Endothelial cell (in vitro differentiated cells): Measurements from ENCODE around the gene EMC10. TPM values are rescaled to one million over a fixed set of nuclear protein-coding genes. Genes with fewer than 3 reads are reported as not detected.
"Not testable (repeated sequence)": the region's sequence is repeated elsewhere in the genome, so short reads cannot be mapped to it uniquely, and the experiment has no call there.

Experiments used
- DNase-seq: peaks from one replicate; pipeline ENCODE4 v3.0.0; 2021; ENCODE audit warnings: low spot score
- H3K27ac Mint-ChIP-seq: one replicate; pipeline ENCODE4 v1.8.0; 2021; ENCODE audit warnings: mixed read lengths, inconsistent platforms; ENCODE audit not compliant: unreplicated experiment
- H3K27me3 Mint-ChIP-seq: one replicate; pipeline ENCODE4 v1.8.0; 2021; ENCODE audit warnings: mild to moderate bottlenecking, moderate library complexity, mixed read lengths, inconsistent platforms; ENCODE audit not compliant: unreplicated experiment
- H3K36me3 Mint-ChIP-seq: one replicate; pipeline ENCODE4 v1.8.0; 2021; ENCODE audit warnings: mild to moderate bottlenecking, low read depth, mixed read lengths, inconsistent platforms; ENCODE audit not compliant: unreplicated experiment
- H3K4me1 Mint-ChIP-seq: one replicate; pipeline ENCODE4 v1.8.0; 2021; ENCODE audit warnings: mild to moderate bottlenecking, mixed read lengths, inconsistent platforms; ENCODE audit not compliant: unreplicated experiment
- H3K4me3 Mint-ChIP-seq: one replicate; pipeline ENCODE4 v1.8.0; 2021; ENCODE audit warnings: mild to moderate bottlenecking, mixed read lengths, inconsistent platforms; ENCODE audit not compliant: unreplicated experiment
- H3K9me3 Mint-ChIP-seq: one replicate; pipeline ENCODE4 v1.8.0; 2021; ENCODE audit warnings: mixed read lengths, inconsistent platforms; ENCODE audit not compliant: unreplicated experiment
- total RNA-seq: library from RNA; stranded (reverse); fragmentation: NEBNext Ultra II Directional; extraction: Animal tissue kit (Norgen Biotek cat#: 25700); gene quantifications from one replicate; pipeline ENCODE4 v1.2.1, GENCODE V29; 2021; ENCODE audit not compliant: unreplicated experiment
- TF ChIP-seq, protein P1 (sequence below): fragments of 200-600 bp; sonication (generic); IDR thresholded peaks from one replicate; pipeline ENCODE4 v1.5.0; 2021; ENCODE audit warnings: antibody characterized with exemption; ENCODE audit not compliant: unreplicated experiment

Gene EMC10
- total RNA-seq, 1 donor from 2014 or later = 0.21 TPM

DNA sequence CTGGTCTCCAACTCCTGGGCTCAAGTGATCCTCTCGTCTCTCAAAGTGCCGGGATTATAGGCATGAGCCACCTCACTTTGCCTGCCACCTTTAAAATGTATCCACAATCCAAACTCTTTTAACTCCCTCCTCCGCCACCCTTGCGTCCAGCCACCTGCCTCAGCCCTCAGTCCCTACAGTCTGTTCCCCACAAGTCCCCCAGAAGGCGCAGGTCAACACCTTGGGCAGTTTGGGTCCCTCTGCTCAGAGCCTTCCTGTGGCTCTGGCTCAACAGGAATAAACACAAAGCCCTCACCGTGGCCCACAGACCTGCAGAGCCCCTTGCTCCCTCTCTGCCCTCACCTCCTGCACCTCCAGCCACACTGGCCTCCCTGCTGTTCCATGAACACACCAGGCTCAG is 7.5 kb upstream of the EMC10 start:
- H3K9me3 Mint-ChIP-seq = peaks cover 33% of the 10 kb centered on the region
- TF ChIP-seq, protein P1, sequence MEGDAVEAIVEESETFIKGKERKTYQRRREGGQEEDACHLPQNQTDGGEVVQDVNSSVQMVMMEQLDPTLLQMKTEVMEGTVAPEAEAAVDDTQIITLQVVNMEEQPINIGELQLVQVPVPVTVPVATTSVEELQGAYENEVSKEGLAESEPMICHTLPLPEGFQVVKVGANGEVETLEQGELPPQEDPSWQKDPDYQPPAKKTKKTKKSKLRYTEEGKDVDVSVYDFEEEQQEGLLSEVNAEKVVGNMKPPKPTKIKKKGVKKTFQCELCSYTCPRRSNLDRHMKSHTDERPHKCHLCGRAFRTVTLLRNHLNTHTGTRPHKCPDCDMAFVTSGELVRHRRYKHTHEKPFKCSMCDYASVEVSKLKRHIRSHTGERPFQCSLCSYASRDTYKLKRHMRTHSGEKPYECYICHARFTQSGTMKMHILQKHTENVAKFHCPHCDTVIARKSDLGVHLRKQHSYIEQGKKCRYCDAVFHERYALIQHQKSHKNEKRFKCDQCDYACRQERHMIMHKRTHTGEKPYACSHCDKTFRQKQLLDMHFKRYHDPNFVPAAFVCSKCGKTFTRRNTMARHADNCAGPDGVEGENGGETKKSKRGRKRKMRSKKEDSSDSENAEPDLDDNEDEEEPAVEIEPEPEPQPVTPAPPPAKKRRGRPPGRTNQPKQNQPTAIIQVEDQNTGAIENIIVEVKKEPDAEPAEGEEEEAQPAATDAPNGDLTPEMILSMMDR = no peak
- H3K4me1 Mint-ChIP-seq = no peaks in the 10 kb centered on the region
- peaks cover 9% of the 10 kb centered on the region for H3K36me3 Mint-ChIP-seq
- H3K4me3 Mint-ChIP-seq = no peak overlapping the region
- peaks cover 9% of the 10 kb centered on the region for H3K27me3 Mint-ChIP-seq
- no peak for DNase-seq
- H3K27ac Mint-ChIP-seq = no peak overlapping the region

- not testable (repeated sequence) for H3K4me3 Mint-ChIP-seq, H3K4me1 Mint-ChIP-seq, DNase-seq, H3K27ac Mint-ChIP-seq
- H3K9me3 Mint-ChIP-seq = peaks cover 44% of the 10 kb centered on the region
- peaks cover 27% of the 10 kb centered on the region for H3K36me3 Mint-ChIP-seq
- peaks cover 18% of the 10 kb centered on the region for H3K27me3 Mint-ChIP-seq
Observed at GRCh38 chr19:50473336-50473735, 3.0 kb upstream of the EMC10 start.

GRCh38 chr19:50475101-50475568 is 1.2 kb upstream of the EMC10 start:
- peaks cover 14% of the 10 kb centered on the region for H3K27me3 Mint-ChIP-seq
- peaks cover 34% of the 10 kb centered on the region for H3K9me3 Mint-ChIP-seq
- peaks cover 23% of the 10 kb centered on the region for H3K36me3 Mint-ChIP-seq
- peak overlapping the region; percentile 45 for H3K4me3 Mint-ChIP-seq
- no peak for DNase-seq
- no peaks in the 10 kb centered on the region for H3K4me1 Mint-ChIP-seq
- TF ChIP-seq, protein P1 = no peak
- no peak overlapping the region for H3K27ac Mint-ChIP-seq

DNA sequence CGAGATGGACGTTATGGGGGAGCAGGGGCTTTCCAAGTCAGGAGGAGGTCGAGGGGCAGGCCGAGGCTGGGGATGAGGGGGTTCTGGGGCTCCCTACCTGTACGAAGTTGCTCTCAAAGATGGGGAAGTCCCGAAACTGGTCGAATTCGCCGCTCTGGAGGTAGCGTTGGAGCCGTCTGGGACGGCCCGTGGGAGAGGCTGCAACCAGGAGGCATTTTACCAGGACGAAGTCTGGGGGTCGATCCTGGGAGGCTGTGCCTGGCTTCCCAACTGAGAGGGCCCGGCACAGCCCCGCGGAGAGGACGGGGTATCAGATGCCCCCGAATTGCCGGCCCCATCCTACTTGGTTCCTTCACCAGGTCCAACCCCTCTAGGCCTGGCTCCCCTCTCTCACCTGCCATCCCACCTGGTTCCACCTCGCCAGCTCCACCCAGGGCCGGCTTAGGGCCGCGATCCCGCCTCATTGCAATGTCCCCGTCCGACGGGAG is 527 bp upstream of the EMC10 start:
- TF ChIP-seq, protein P1 = no peak
- Mint-ChIP-seq H3K27me3 (peaks cover 15% of the 10 kb centered on the region), H3K9me3 (peaks cover 35% of the 10 kb centered on the region), H3K27ac (no peak overlapping the region), H3K36me3 (peaks cover 23% of the 10 kb centered on the region), H3K4me3 (peak overlapping the region; percentile 45), H3K4me1 (no peaks in the 10 kb centered on the region)
- no peak for DNase-seq

- Mint-ChIP-seq H3K27ac (no peak overlapping the region), H3K4me3 (no peak overlapping the region), H3K36me3 (peaks cover 23% of the 10 kb centered on the region), H3K9me3 (peaks cover 39% of the 10 kb centered on the region), H3K4me1 (no peaks in the 10 kb centered on the region), H3K27me3 (peaks cover 18% of the 10 kb centered on the region)
- no peak for DNase-seq
- TF ChIP-seq, protein P1 = no peak
Observed at GRCh38 chr19:50476907-50477238, 566 bp downstream of the EMC10 start.
